GM19239 (cell line): Measurements from ENCODE around the gene RAET1G.
"Not testable (repeated sequence)": the region's sequence is repeated elsewhere in the genome, so short reads cannot be mapped to it uniquely, and the experiment has no call there.

ENCODE experiments used
- DNase-seq: peaks from one replicate; pipeline ENCODE4 v3.0.0; 2011; ENCODE audit warnings: low spot score; ENCODE audit not compliant: insufficient read length
- FAIRE-seq: peaks from 2 replicates; lab custom pipeline; 2011; peaks lifted over from hg19 to GRCh38; lab: Jason Lieb, UNC

Gene RAET1G

GRCh38 chr6:149935668-149936067, 12.7 kb upstream of the RAET1G start:
- FAIRE-seq: no peak
- no peak for DNase-seq

GRCh38 chr6:149935246-149935645, 12.3 kb upstream of the RAET1G start:
- DNase-seq: no peak

GRCh38 chr6:149934249-149935156, 11.6 kb upstream of the RAET1G start:
- FAIRE-seq (peak; percentile 89), DNase-seq (no peak)

More at GRCh38 chr6:149935246-149935645, 12.3 kb upstream of the RAET1G start:
- FAIRE-seq: no peak

- FAIRE-seq: no peak
Observed at GRCh38 chr6:149933461-149933860, 10.5 kb upstream of the RAET1G start.

GRCh38 chr6:149933036-149933435, 10.1 kb upstream of the RAET1G start:
- FAIRE-seq (no peak), DNase-seq (no peak)

More at GRCh38 chr6:149933461-149933860, 10.5 kb upstream of the RAET1G start:
- no peak for DNase-seq

GRCh38 chr6:149931501-149931900, 8.6 kb upstream of the RAET1G start:
- FAIRE-seq (no peak), DNase-seq (no peak)

- FAIRE-seq (no peak), DNase-seq (no peak)
Observed at GRCh38 chr6:149929422-149929821, 6.5 kb upstream of the RAET1G start.

GRCh38 chr6:149927025-149927424, 4.1 kb upstream of the RAET1G start:
- FAIRE-seq, DNase-seq: not testable (repeated sequence)

- FAIRE-seq (no peak), DNase-seq (no peak)
Observed at GRCh38 chr6:149925974-149926777, 3.3 kb upstream of the RAET1G start.

GRCh38 chr6:149925253-149925973, 2.5 kb upstream of the RAET1G start:
- DNase-seq (no peak), FAIRE-seq (no peak)

- DNase-seq (no peak), FAIRE-seq (no peak)
Observed at GRCh38 chr6:149924933-149925252, 2.0 kb upstream of the RAET1G start.

GRCh38 chr6:149924206-149924932, 1.4 kb upstream of the RAET1G start:
- FAIRE-seq: no peak
- DNase-seq: no peak

GRCh38 chr6:149923327-149923986, 536 bp upstream of the RAET1G start:
- DNase-seq: no peak
- FAIRE-seq: no peak

- FAIRE-seq, DNase-seq: not testable (repeated sequence)
Observed at GRCh38 chr6:149922091-149922490, 830 bp downstream of the RAET1G start.

GRCh38 chr6:149921361-149921760, 1.6 kb downstream of the RAET1G start:
- DNase-seq: no peak
- no peak for FAIRE-seq

- FAIRE-seq (no peak), DNase-seq (no peak)
Observed at GRCh38 chr6:149919834-149920225, 3.1 kb downstream of the RAET1G start.

GRCh38 chr6:149919126-149919833, 3.6 kb downstream of the RAET1G start:
- DNase-seq, FAIRE-seq: not testable (repeated sequence)

- FAIRE-seq: no peak
- no peak for DNase-seq
Observed at GRCh38 chr6:149918151-149918905, 4.6 kb downstream of the RAET1G start.
